B cell (primary cell): ENCODE data around the gene ATG4B.

Source experiments
- CTCF ChIP-seq: fragments of 200-600 bp; IDR thresholded peaks from one replicate; pipeline ENCODE4 v1.8.0; 2022; ENCODE audit warnings: antibody characterized with exemption, mild to moderate bottlenecking
- EZH2 ChIP-seq: IDR thresholded peaks from 2 replicates; pipeline ENCODE4 v1.6.1; 2012; ENCODE audit warnings: borderline replicate concordance, low read depth, mild to moderate bottlenecking, moderate library complexity, low read length; ENCODE audit not compliant: insufficient read depth, poor library complexity, severe bottlenecking

GRCh38 chr2:241645056-241645914, 7.8 kb downstream of the ATG4B start:
- TF ChIP-seq CTCF (no peak), EZH2 (no peak)
